Activated T-cell treated with anti-CD3 and anti-CD28 coated beads, Interleukin-2, amount 50 U/mL, for 1 hour (primary cell): ENCODE data around the gene FOXO3.
"Not testable (repeated sequence)": the region's sequence is repeated elsewhere in the genome, so short reads cannot be mapped to it uniquely, and the experiment has no call there.

ENCODE experiments used
- DNase-seq: peaks from one replicate; pipeline ENCODE4 v3.0.0-alpha.2; 2020

Gene FOXO3

GRCh38 chr6:108663494-108664064 is 102.9 kb downstream of the FOXO3 start:
- DNase-seq, result not testable (repeated sequence)

GRCh38 chr6:108665495-108666196 is 104.9 kb downstream of the FOXO3 start:
- no peak for DNase-seq

DNA sequence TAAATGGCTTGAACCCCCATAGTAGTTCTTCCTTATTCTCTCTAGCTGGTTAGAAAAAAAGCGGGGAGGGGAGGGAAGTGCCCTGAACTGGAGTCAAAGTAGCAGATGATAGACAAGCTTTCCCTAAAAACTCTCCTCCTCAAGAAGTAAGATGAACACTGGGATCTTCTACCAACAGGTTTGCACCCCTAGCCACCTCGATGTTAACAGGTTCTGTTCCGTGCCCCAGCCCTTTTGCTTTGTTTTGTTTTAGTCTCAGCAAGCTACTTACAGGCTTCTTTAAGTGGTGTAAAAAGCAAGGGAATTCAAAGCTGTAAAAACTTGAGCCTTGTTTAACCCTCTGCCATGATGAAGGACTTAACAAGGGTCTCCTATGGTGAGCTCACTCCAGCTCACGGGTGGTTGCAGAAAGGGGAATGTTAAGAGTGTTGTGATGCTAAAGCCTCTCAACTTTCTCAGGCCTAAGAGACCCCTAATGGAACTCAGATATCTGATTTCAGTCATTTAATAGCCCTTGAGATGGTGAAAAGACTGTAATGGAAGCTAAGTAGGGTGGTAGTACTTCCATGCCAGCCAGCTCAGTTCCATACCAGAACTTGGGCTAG is 106.0 kb downstream of the FOXO3 start:
- DNase-seq, result no peak

GRCh38 chr6:108667993-108668392 is 107.3 kb downstream of the FOXO3 start:
- no peak for DNase-seq

GRCh38 chr6:108669673-108670072 is 109.0 kb downstream of the FOXO3 start:
- DNase-seq, result no peak

DNA sequence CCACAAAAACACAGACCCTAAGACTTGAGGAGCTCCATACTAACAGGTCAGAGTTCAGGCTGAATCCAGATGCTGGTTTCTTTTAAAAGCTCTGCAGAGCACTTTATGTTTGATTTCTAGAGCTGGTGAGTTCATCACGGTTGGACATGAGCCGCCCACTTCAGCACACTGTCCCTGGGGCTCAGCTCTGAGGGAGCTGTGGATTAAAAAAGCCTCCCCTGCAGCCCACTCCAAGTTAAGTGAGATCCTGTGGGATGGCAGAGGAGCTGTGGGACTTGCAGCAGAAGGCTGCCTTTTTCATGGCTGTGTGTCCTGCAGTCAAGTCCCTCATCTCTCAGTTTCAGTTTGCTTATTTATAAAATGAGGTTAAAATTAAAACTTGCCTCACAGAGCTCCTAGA is 110.5 kb downstream of the FOXO3 start:
- no peak for DNase-seq

DNA sequence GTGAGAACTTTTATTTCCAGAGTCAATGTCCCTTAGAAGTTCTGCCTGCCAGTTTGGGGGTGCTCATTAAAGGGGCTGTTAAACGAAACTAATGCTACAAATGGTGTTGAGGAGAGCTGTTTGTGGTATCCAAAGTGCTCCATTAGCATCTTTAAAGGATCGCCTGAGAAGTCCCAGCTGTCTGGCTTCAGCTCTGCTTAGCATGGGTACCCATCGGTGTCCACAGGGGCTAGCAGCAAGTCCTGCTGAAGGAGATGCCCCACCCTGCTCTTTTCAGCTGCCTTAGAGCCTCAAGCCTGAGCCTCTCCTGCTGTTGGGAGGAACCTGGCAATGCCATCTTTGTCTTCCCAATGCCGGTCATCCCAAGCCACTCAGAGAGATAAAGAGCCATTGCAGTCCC is 111.1 kb downstream of the FOXO3 start:
- no peak for DNase-seq

GRCh38 chr6:108672641-108673040 is 111.9 kb downstream of the FOXO3 start:
- no peak for DNase-seq

- no peak for DNase-seq
Measured at GRCh38 chr6:108673153-108673552, 112.4 kb downstream of the FOXO3 start.

DNA sequence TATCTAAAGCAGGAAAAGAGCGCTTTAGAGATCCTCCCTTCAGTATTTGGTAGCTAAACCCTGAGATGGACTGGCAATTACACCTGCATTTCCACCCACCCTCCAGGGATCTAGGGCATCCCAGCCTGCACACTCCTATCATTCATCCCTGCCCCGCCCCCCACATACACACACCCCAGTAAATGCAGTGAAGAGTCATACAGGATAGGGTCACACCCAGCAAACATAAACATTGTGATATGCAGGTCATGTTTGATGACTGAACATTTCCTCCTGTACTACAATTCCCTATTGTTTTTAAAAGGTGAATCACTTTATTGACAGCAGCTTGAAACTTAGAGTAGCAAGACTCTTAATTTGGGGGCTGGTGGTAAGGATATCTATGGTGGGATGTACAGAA is 112.9 kb downstream of the FOXO3 start:
- DNase-seq, result no peak

DNA sequence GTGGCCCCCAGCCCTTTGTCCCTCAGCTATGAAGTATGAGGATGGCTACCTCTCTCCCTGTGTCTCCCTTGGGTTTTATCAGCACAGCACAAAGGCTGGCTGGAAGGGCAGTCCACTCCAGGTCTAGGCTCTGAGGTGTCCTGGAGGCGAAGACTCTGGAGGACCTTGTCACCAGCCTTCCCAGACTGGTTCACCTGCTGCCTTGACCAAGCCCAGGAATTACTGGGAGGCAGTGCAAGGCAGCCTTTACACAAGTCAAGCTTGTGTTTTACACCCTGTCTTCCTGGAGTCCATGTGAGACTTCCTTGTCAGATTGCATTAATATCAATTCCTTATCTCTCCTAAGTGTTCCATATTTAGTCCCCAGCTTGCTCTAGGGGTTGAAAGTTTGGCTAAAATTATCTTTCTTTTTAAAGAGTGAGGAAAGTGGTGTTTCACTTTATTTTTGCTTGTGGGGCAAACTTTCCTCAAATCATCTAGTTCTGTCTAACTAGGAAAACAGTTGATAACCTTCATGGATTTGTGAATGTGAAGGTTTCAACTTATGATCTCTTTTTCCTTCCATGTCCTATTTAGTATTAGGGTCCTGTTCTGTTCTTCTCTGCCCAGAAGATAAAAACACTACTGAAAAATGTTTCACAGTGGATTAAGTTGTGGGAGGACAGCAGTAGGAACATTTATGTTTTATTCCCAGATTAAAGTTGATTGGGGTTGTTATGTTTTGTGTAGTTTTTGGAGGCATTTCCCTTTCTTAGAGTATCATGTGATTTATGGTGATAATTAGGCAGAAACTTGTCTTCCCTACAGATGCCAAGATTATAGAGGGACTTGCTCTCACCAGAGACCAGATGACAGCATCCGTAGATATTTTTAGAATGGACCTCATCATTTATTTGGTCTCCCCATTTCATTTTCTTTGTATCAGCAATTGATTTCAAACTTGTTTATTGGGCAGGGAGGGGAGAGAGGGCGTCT is 114.8 kb downstream of the FOXO3 start:
- DNase-seq, result no peak

DNA sequence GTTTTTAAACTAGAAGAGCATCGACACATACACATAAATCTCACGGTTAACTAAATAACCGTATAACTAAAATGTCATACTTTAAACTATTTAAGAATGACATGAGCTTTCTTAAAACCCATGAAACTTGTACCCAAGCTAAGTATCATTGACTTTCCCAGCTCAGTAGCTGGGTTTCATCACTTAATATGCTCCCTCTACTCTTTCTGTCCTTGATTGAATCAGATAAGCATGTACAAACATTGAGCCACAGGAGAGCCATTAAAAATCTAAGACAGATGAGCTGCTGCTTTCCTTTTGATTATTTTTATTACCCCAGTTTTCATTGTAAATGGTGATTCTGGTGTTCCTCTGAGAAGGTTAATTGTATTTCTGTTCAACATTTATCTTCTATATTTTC is 115.8 kb downstream of the FOXO3 start:
- DNase-seq, result no peak

DNA sequence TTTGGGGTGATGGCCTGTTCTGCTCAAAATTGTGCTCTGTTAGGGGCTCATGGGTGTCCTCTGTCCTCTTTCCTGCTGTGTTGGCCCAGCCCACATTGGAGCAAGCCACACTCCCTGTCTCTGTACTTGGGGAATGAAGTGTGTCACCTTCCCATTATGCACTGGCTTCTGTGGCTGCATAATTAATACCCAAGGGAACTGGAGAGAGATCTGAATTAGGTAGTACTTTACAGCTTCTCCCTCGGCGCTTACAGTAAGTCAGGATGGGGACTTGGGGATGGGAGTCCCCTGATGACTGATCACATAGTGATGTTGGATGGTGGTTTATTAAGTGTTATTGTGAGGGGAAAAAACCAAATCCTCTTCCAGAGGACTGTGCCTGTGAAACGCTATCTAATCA is 116.6 kb downstream of the FOXO3 start:
- no peak for DNase-seq

DNA sequence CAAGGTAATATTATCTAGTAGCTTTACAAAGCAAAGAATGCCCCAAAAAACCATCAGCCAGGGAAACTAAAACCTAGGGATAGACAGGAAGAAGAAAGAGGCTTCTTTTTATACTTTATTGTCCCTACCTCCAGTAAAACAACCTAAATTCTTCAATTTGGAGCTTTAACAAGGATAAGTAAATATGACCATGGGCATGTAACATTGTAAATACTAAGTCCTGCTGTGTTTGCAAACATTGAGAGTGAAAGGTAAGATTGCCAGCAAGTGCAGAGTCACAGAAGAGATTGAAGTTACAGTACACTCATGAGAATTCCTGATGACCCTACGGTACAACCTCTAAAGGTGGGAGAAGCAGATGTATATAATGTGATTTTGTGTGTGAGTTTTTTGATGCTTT is 117.2 kb downstream of the FOXO3 start:
- no peak for DNase-seq

DNA sequence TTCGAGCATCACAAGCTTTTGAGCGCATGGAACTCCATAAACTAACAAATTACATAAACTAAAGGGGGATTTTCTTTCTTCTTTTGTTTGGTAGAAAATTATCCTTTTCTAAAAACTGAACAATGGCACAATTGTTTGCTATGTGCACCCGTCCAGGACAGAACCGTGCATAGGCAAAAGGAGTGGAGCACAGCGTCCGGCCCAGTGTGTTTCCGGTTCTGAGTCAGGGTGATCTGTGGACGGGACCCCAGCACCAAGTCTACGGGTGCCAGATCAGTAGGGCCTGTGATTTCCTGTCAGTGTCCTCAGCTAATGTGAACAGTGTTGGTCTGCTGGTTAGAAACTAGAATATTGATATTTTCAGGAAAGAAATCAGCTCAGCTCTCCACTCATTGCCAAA is 119.6 kb downstream of the FOXO3 start:
- not testable (repeated sequence) for DNase-seq

DNA sequence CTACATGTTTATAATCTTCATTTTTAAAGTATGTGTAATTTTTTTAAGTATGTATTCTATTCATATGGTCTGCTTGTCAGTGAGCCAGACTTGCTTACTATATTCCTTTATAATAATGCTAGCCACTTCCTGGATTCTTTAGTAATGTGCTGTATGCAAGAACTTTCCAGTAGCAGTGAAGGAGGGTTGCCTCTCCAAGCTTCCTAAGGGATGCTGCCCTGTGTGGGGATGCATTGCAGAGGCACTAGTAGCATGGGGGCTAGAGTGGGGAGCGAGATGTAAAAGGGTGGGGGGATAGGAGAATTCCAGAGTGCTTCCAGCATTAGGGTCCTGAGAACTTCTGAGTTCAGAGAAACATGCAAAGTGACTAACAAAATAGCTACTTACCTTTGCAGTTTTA is 121.0 kb downstream of the FOXO3 start:
- not testable (repeated sequence) for DNase-seq

GRCh38 chr6:108682383-108683119 is 121.8 kb downstream of the FOXO3 start:
- not testable (repeated sequence) for DNase-seq

DNA sequence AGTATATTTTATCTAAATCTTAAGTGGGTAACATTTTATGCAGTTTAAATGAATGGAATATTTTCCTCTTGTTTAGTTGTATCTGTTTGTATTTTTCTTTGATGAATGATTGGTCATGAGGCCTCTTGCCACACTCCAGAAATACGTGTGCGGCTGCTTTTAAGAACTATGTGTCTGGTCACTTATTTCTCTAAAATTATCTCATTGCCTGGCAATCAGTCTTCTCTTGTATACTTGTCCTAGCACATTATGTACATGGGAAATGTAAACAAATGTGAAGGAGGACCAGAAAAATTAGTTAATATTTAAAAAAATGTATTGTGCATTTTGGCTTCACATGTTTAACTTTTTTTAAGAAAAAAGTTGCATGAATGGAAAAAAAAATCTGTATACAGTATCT is 123.3 kb downstream of the FOXO3 start:
- not testable (repeated sequence) for DNase-seq

DNA sequence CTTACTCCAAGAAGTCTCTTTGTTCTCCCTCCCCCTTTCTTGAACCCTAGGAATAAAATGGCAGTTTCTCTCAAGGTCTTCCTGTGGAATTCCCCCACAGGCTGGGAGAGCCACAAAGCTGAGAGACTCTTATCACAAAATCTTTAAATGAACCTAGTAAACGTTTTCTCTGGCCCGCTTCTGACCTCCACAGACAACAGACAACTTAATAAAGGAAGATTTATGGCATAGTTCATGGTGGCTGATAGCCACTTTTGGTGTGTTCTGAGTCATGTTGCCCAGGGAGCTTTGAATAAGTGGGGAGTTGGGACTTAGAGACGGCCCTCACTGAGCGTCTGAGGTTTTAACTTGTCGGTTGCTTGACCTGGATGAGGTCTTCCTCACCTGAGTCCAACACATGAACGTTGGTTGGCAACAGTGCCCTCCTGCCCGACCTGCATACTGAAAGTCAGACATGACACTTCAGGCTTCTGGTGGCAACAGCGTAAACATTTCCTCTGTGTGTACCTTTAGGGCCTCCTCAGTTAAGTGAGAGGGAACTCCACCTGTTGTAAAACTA is 124.1 kb downstream of the FOXO3 start:
- DNase-seq, result no peak

- DNase-seq, result no peak
Measured at GRCh38 chr6:108685970-108686369, 125.3 kb downstream of the FOXO3 start.

GRCh38 chr6:108686896-108687295 is 126.2 kb downstream of the FOXO3 start:
- no peak for DNase-seq

GRCh38 chr6:108687921-108688320 is 127.2 kb downstream of the FOXO3 start:
- DNase-seq, result no peak
